Measurements from ENCODE around the gene TMEM271.

TMEM271 gene

DNA sequence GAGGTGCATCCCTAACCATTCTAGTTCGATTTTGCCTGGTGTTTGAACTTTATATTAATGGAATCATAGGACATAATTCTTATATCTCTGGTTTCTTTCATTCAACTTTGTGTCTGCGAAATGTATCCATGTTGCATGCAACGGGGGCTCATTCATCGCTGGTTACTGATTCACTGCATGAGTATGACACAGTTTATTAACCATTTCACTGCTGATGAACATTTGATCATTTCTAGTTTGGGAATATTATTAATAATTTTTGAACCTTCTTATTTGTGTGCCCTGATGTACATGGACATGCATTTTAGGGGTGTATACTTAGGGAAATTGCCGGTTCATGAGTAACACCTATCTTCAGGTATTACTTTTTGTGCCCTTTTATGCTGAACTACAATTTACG, 5.1 kb upstream of the TMEM271 start:
- no peak for DNase-seq (ENCODE audit: low spot score)

DNA sequence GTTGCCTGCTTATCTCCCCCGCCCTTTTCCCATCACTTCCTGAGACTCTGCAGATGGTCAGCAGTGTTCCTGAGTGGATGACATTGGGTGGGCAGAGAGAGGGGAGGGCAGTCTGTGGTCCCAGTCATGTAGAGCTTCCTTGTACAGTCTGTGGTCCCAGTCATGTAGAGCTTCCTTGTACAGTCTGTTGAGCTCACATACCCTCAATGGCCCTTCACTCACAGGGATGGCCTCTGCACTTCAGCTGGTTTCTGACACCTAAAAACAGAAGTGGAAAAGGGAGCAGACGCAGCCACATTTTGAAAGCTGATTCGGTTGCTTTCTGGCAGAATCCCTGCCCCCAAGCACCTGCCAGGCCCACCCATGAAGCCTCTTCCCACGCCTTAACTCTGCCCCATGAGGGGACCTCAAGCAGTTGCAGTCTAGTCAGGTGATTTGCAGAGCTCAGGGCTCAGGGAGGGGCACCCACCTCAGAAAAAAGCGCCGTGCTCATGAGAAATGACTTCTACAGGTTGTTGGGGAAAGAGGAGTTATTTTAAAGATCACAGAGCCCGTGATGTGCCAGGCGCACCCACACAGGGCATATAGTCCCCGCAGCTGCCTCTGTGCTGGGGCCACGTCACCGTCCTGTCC, 3.6 kb upstream of the TMEM271 start:
- no peak for DNase-seq (ENCODE audit: low spot score)

GRCh38 chr4:578451-579443, 2.7 kb upstream of the TMEM271 start:
- DNase-seq (ENCODE audit: low spot score), result no peak

DNA sequence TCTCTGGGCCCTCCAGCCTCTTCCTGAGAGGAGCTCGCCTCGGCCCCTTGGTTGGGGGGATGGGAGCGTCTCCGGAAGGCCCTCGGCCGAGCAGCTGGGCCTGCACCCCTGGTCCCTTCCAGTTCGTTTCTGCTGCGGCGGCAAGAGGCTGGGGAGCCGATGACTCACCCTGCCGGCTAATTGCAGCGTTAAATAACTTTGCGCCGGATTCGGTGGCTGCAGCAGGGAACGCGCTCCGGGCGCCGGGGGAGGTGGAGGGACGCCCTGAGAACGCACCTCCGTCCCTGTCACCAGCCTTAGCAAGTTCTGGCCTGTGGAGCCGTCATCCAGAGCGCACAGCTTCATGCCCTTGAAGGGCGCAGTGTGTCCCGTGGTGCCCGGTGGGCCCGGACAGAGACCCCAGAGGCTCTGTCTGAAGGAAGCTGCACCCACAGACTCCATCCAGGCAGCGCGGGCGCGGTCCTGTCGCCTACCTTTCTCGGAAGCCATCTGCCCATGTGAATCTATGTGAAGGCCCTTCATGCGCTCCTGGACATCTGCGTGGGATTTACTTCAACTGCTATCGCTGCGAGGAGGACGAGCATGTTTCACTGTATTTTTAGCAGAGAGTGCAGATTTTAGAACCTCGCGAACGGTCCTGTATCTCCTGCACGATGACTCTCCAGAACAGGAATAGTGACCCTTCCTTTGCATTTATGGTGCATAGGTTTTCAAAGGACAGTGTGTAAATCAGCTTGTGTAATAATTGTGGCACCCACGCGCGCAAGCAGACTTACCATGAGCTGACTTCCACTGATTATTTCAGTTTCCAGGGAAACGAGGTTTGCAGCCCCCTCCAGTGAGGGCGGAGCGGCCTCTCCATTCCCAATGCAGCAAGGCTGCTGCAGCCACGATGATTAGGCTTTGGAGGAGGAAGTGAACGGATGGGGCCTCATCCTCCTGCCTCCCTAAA, 1.7 kb upstream of the TMEM271 start:
- DNase-seq (ENCODE audit: low spot score), result peak; percentile 22

DNA sequence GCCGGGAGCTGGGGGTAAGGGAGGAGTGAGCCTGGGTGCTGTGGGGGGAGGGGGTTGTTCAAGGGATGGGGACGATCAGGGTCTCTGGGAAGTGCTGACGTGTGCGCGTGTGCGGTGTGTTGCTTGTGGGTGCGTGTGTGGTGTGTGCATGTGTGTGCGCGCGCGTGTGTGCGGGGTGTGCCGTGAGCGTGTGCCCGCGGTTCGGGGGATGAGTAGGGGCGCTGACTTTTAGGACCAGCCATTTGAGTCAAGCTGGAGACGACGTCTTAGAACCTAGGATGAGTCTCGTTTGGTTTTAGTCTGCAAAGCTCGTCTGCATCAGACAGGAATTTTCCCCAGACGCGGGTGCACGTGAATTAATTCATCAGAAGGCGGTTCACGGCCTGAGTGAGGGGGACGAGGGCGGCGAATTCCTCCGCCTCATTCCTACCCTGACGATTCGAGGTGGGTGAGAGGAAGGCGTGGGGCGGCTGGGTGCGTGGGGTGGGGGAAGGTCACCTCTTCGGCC, 950 bp upstream of the TMEM271 start:
- DNase-seq (ENCODE audit: low spot score), result no peak

- DNase-seq (ENCODE audit: low spot score), result peak; percentile 56
Measured at GRCh38 chr4:575281-576141, 584 bp downstream of the TMEM271 start.

- no peak for DNase-seq (ENCODE audit: low spot score)
Measured at GRCh38 chr4:574346-575161, 1.5 kb downstream of the TMEM271 start.

DNA sequence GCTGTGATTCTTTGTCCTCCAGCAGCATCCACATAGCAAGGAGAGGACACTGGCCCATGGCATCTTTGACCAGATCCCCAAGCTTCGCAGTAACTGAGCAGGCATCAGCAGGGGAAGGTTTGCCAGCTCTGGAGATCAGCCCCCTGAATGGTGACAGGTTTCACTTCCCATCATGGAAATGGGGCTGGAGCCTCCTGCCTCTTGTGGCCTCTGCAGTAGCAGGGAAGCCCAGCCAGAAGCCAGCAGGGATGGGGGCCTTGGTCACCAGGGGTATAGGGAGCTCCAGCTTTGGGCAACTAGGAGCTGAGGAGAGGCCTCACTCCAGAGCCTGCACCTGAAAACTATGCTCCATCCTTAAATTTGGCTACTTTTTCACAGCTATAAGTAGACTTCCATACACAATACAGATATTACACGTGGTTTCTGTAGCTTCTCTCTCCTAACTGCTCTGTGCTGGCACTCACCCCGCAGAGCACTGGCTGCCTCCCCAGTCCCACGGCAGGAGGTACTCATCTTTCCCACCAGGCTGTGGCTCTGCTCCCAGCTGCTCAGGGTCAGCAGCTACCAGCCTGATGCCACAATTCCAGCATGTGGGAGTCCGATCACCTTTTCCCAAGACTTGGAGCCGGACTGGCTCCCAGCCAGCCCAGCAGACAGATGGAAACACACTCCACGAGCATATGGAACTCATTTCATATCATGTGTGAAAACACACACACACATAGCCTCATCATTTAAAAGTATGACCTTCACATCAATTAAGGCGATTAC, 2.8 kb downstream of the TMEM271 start:
- DNase-seq (ENCODE audit: low spot score), result no peak

- DNase-seq (ENCODE audit: low spot score), result no peak
Measured at GRCh38 chr4:572594-572993, 3.5 kb downstream of the TMEM271 start.

DNA sequence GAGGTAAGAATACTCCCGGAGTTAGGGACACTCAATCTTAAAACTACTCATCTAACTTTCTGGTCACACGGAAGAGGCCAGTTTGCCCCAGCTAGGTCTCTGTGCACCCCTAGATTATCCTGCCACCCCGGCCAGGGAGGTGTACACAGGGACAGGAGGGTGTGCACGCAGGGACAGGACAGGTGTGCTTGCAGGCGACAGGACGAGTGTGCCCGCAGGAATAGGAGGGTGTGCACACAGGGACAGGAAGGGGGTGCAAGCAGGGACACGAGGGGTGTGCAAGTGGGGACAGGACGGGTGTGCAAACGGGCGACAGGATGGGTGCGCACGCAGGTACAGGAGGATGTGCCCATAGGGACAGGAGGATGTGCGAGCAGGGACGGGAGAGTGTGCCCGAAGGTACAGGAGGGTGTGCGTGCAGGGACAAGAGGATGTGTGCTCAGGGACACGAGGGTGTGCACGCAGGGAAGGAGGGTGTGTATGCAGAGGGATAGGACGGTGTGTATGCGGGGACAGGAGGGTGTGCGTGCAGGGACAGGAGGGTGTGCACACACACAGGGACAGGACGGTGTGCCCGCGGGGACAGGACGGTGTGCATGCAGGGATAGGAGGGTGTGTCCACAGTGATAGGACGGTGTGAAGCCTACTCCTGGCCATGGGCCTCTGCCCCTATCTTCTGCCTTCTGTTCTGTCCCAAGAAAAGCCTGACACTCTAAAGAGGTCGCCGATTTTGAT, 4.1 kb downstream of the TMEM271 start:
- DNase-seq (ENCODE audit: low spot score), result no peak

DNA sequence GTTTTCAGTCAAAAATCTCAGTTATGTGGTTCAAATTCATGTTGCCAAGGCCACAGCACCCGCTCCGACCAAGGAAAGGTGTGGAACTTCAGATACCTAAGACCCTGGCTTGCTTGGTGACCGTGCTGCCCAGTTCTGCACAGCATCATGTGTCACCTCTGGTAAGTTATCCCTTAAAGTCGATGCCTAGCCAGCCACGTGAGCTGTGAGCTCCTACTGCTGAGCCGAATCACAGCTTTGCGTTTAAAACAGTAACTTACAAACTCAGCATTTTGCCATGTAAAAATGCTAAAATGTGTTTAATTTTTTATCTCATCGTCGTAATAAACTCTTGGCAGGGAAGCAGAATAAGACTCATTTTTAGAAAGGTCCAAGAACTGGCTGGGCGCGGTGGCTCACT, 5.3 kb downstream of the TMEM271 start:
- no peak for DNase-seq (ENCODE audit: low spot score)

- DNase-seq (ENCODE audit: low spot score), result no peak
Measured at GRCh38 chr4:569958-570667, 6.0 kb downstream of the TMEM271 start.

GRCh38 chr4:568962-569361, 7.1 kb downstream of the TMEM271 start:
- DNase-seq (ENCODE audit: low spot score), result no peak

GRCh38 chr4:568351-568652, 7.8 kb downstream of the TMEM271 start:
- DNase-seq (ENCODE audit: low spot score), result no peak

DNA sequence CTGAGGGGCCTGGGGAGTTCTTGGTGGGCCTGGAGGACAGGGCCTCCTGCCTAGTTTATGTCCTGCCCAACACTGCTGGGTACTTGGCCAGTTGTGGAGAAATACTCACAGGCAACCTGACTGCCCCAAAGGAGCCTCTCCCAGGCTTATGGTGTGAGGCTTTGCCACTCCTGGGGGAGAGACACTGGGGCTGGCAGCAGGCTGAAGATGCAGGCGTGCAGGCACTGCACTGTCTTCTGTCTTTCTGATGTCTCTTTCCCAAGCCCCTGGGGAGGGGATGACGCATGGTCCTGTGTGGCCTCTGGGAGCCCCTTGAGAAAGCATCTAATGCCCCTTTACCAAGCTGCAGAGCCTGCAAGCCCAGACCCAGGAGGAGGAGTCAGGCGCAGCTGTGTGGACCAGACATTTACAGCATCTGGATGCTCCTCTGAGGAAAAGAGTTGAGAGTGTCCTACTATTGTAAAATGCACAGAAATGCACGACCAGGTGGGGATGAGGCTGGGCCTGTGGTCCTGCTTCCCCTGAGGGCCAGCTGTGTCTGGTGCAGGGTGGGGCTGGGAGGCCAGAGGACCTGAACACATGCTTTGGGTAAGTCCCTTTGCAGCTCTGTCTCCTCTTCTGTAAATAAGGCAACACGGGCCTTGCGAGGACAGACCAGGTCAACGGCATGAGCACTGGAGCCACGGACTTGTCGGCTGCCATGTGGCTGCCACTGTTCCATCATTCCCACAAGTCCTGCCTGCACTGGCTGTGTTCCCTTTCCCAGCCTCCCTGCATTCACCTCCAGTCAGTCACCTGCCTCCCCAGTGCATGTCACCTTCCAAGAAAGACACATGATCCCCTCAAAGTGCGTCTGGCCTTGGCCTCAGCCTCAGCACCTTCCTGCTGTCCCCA, 8.4 kb downstream of the TMEM271 start:
- no peak for DNase-seq (ENCODE audit: low spot score)

GRCh38 chr4:566508-567295, 9.4 kb downstream of the TMEM271 start:
- DNase-seq (ENCODE audit: low spot score), result no peak
